ENCODE measurements around the gene CCDC126. TPM values are rescaled to one million over a fixed set of nuclear protein-coding genes. Genes with fewer than 3 reads are reported as not detected.
"Not testable (repeated sequence)": the region's sequence is repeated elsewhere in the genome, so short reads cannot be mapped to it uniquely, and the experiment has no call there.

The CCDC126 gene
- total RNA-seq, 1 donor from 2014 or later: 11.6 TPM

- Mint-ChIP-seq H3K27me3 (ENCODE audit: unreplicated experiment) (no peaks in the 10 kb centered on the region), H3K4me3 (ENCODE audit: unreplicated experiment) (no peak overlapping the region), H3K9me3 (ENCODE audit: unreplicated experiment) (peaks cover 7% of the 10 kb centered on the region), H3K36me3 (ENCODE audit: unreplicated experiment) (no peaks in the 10 kb centered on the region), H3K4me1 (ENCODE audit: unreplicated experiment) (peaks cover 7% of the 10 kb centered on the region), H3K27ac (ENCODE audit: unreplicated experiment) (no peak overlapping the region)
- no peak for DNase-seq (ENCODE audit: extremely low spot score, unreplicated experiment)
- TF ChIP-seq CTCF (IDR thresholded peaks at IDR 0.05): no peak
These were observed 65.8 kb downstream of the CCDC126 start for GRCh38 chr7:23662984-23663313.

GRCh38 chr7:23664122-23664521 is 66.9 kb downstream of the CCDC126 start:
- no peak overlapping the region for H3K4me3 Mint-ChIP-seq (ENCODE audit: unreplicated experiment)
- no peak for TF ChIP-seq CTCF (IDR thresholded peaks at IDR 0.05)
- H3K4me1 Mint-ChIP-seq (ENCODE audit: unreplicated experiment): peaks cover 7% of the 10 kb centered on the region
- H3K9me3 Mint-ChIP-seq (ENCODE audit: unreplicated experiment): no peaks in the 10 kb centered on the region
- no peaks in the 10 kb centered on the region for H3K27me3 Mint-ChIP-seq (ENCODE audit: unreplicated experiment)
- DNase-seq (ENCODE audit: extremely low spot score, unreplicated experiment): no peak
- no peak overlapping the region for H3K27ac Mint-ChIP-seq (ENCODE audit: unreplicated experiment)
- no peaks in the 10 kb centered on the region for H3K36me3 Mint-ChIP-seq (ENCODE audit: unreplicated experiment)

GRCh38 chr7:23672033-23672432 is 74.9 kb downstream of the CCDC126 start:
- DNase-seq (ENCODE audit: extremely low spot score, unreplicated experiment): no peak
- no peak for TF ChIP-seq CTCF (IDR thresholded peaks at IDR 0.05)
- Mint-ChIP-seq H3K9me3 (ENCODE audit: unreplicated experiment) (peaks cover 12% of the 10 kb centered on the region), H3K27ac (ENCODE audit: unreplicated experiment) (no peak overlapping the region), H3K36me3 (ENCODE audit: unreplicated experiment) (no peaks in the 10 kb centered on the region), H3K4me1 (ENCODE audit: unreplicated experiment) (no peaks in the 10 kb centered on the region), H3K27me3 (ENCODE audit: unreplicated experiment) (peaks cover 22% of the 10 kb centered on the region), H3K4me3 (ENCODE audit: unreplicated experiment) (no peak overlapping the region)

GRCh38 chr7:23679898-23680413 is 82.8 kb downstream of the CCDC126 start, which contains the start of gene FAM221A:
Gene FAM221A (plus strand): TSS chr7:23680199. CDS start chr7:23680219, 20 bp downstream.
- peaks cover 4% of the 10 kb centered on the region for H3K4me1 Mint-ChIP-seq (ENCODE audit: unreplicated experiment)
- H3K9me3 Mint-ChIP-seq (ENCODE audit: unreplicated experiment): peaks cover 8% of the 10 kb centered on the region
- no peaks in the 10 kb centered on the region for H3K36me3 Mint-ChIP-seq (ENCODE audit: unreplicated experiment)
- H3K27me3 Mint-ChIP-seq (ENCODE audit: unreplicated experiment): peaks cover 10% of the 10 kb centered on the region
- no peak within 1 kb of the TSS for H3K27ac Mint-ChIP-seq (ENCODE audit: unreplicated experiment)
- peak; percentile 91 for DNase-seq (ENCODE audit: extremely low spot score, unreplicated experiment)
- peak; percentile 75 for TF ChIP-seq CTCF (IDR thresholded peaks at IDR 0.05)
- H3K4me3 Mint-ChIP-seq (ENCODE audit: unreplicated experiment): peak within 1 kb of the TSS; percentile 80

GRCh38 chr7:23680414-23681405 is 83.5 kb downstream of the CCDC126 start:
- DNase-seq (ENCODE audit: extremely low spot score, unreplicated experiment): no peak
- H3K4me3 Mint-ChIP-seq (ENCODE audit: unreplicated experiment): peak overlapping the region; percentile 80
- H3K9me3 Mint-ChIP-seq (ENCODE audit: unreplicated experiment): peaks cover under 1% of the 10 kb centered on the region
- no peak overlapping the region for H3K27ac Mint-ChIP-seq (ENCODE audit: unreplicated experiment)
- peaks cover 3% of the 10 kb centered on the region for H3K27me3 Mint-ChIP-seq (ENCODE audit: unreplicated experiment)
- no peaks in the 10 kb centered on the region for H3K36me3 Mint-ChIP-seq (ENCODE audit: unreplicated experiment)
- peaks cover 4% of the 10 kb centered on the region for H3K4me1 Mint-ChIP-seq (ENCODE audit: unreplicated experiment)
- TF ChIP-seq CTCF (IDR thresholded peaks at IDR 0.05): no peak

- not testable (repeated sequence) for H3K27me3 Mint-ChIP-seq (ENCODE audit: unreplicated experiment); H3K9me3 Mint-ChIP-seq (ENCODE audit: unreplicated experiment); H3K27ac Mint-ChIP-seq (ENCODE audit: unreplicated experiment); H3K36me3 Mint-ChIP-seq (ENCODE audit: unreplicated experiment); DNase-seq (ENCODE audit: extremely low spot score, unreplicated experiment); H3K4me1 Mint-ChIP-seq (ENCODE audit: unreplicated experiment); H3K4me3 Mint-ChIP-seq (ENCODE audit: unreplicated experiment)
These were observed 86.9 kb downstream of the CCDC126 start for GRCh38 chr7:23684041-23684440.
